Panc1 (cell line): ENCODE results near the gene CD93. TPM values are rescaled to one million over a fixed set of nuclear protein-coding genes. Genes with fewer than 3 reads are reported as not detected.

Experiments used
- ATAC-seq: fragments of 200-7000 bp; cut with Tn5 transposase; 2 replicates; pipeline ENCODE4 v1.9.1; 2020; ENCODE audit warnings: mild to moderate bottlenecking, moderate library complexity
- BruUV-seq: library from RNA; stranded (reverse); fragments of 400-500 nt; replicated peaks from 2 replicates; lab custom pipeline; 2021; lab: Mats Ljungman, UMichigan
- CTCF ChIA-PET: fragments of 300-600 bp; sonication (Branson Sonifier 250); formaldehyde crosslinking; loops from one replicate; lab custom pipeline; 2022; ENCODE audit warnings: antibody characterized with exemption; lab: Charles Lee
- POLR2A ChIA-PET: fragments of 300-600 bp; sonication (Branson Sonifier 250); formaldehyde crosslinking; loops from one replicate; lab custom pipeline; 2022; ENCODE audit warnings: antibody characterized with exemption; lab: Charles Lee
- DNase-seq: peaks from one replicate; pipeline ENCODE4 v3.0.0-alpha.2; 2010; ENCODE audit warnings: low read depth, low spot score
- H3K27ac ChIP-seq: 2 replicates; pipeline ENCODE4 v1.5.1; 2011; ENCODE audit warnings: mild to moderate bottlenecking, low read length, inconsistent platforms
- H3K27me3 ChIP-seq: fragments of 200-500 bp; sonication (Bioruptor generic); 2 replicates; pipeline ENCODE4 v1.6.0; 2014; ENCODE audit warnings: low read length, inconsistent platforms; ENCODE audit not compliant: control insufficient read depth, insufficient read depth
- H3K36me3 ChIP-seq: fragments of 200-500 bp; sonication (Bioruptor generic); 2 replicates; pipeline ENCODE4 v1.5.1; 2014; ENCODE audit warnings: inconsistent platforms, mild to moderate bottlenecking, low read length, moderate library complexity; ENCODE audit not compliant: control insufficient read depth, insufficient read depth
- H3K4me1 ChIP-seq: 2 replicates; pipeline ENCODE4 v1.5.1; 2011; ENCODE audit warnings: inconsistent platforms, mild to moderate bottlenecking, low read length, moderate library complexity; ENCODE audit not compliant: control insufficient read depth, insufficient read depth
- H3K4me3 ChIP-seq, 2 experiments: 2 replicates each; pipeline ENCODE4 v1.5.1; 2011 to 2012; ENCODE audit warnings: low read depth in 2 of 2, low read length in 2 of 2, mild to moderate bottlenecking in 2 of 2, inconsistent platforms in 1 of 2, moderate library complexity in 1 of 2
- H3K9me3 ChIP-seq: fragments of 200-500 bp; sonication (Bioruptor generic); 2 replicates; pipeline ENCODE4 v1.5.1; 2014; ENCODE audit warnings: low read depth, mild to moderate bottlenecking, inconsistent platforms, low read length, moderate library complexity; ENCODE audit not compliant: control insufficient read depth, insufficient read depth
- CTCF ChIP-seq: fragments of 450-650 bp; IDR thresholded peaks from 2 replicates; pipeline ENCODE4 v1.5.1; 2017; ENCODE audit warnings: mild to moderate bottlenecking
- POLR2AphosphoS5 ChIP-seq: IDR thresholded peaks from 2 replicates; pipeline ENCODE4 v1.6.1; 2012; ENCODE audit warnings: mild to moderate bottlenecking, low read depth, low read length, moderate library complexity
- REST ChIP-seq, 2 experiments: IDR thresholded peaks; 2 replicates each; pipeline ENCODE4 v1.6.1; 2011 to 2012; ENCODE audit warnings: low read depth in 2 of 2, control low read depth in 1 of 2, low read length in 1 of 2, mild to moderate bottlenecking in 1 of 2, moderate library complexity in 1 of 2; ENCODE audit not compliant: insufficient read depth in 1 of 2
- SIN3A ChIP-seq: IDR thresholded peaks from 2 replicates; pipeline ENCODE4 v1.6.1; 2012; ENCODE audit warnings: low read depth, mild to moderate bottlenecking, low read length, moderate library complexity, borderline replicate concordance; ENCODE audit not compliant: insufficient read depth
- TCF7L2 ChIP-seq: IDR thresholded peaks from 2 replicates; pipeline ENCODE4 v1.6.1; 2011; ENCODE audit warnings: mild to moderate bottlenecking, low read depth, low read length, inconsistent platforms
- in situ Hi-C: cut with HindIII; loops from 2 replicates; pipeline ENCODE4 v1.10.0; 2016; ENCODE audit warnings: low sequenced_read_pairs, low pct_unique_long_range_greater_than_20kb
- intact Hi-C: fragments of 100-400 bp; cut with micrococcal nuclease; formaldehyde crosslinking; loops from one replicate; pipeline ENCODE4 v1.10.0; 2022; ENCODE audit not compliant: unreplicated experiment
- total RNA-seq: library from RNA; stranded (reverse); gene quantifications from one replicate; pipeline ENCODE4 v1.2.1, GENCODE V29; 2021; ENCODE audit not compliant: unreplicated experiment

Gene CD93
- total RNA-seq, 1 experiment from 2014 or later: 0.10 TPM

- BruUV-seq: no TSS peak
- intact Hi-C loops: no loop called here
- no peaks in the 10 kb centered on the region for H3K36me3 ChIP-seq
- DNase-seq (no peak), ATAC-seq (no peak)
- peaks cover 9% of the 10 kb centered on the region for H3K27me3 ChIP-seq
- no peak for TF ChIP-seq REST (IDR thresholded peaks at IDR 0.05; ENCODE audit: insufficient read depth in 1 of 2, low read depth in 2 of 2, low read length in 1 of 2)
- no peak for TF ChIP-seq SIN3A
- TF ChIP-seq CTCF: no peak
- no peak for TF ChIP-seq POLR2AphosphoS5
- TF ChIP-seq TCF7L2: no peak
- in situ Hi-C loops: no loop called here
- H3K4me1 ChIP-seq: no peaks in the 10 kb centered on the region
- no peak overlapping the region for H3K27ac ChIP-seq
- H3K9me3 ChIP-seq: no peaks in the 10 kb centered on the region
- H3K4me3 ChIP-seq: no peak overlapping the region
- ChIA-PET POLR2A (no interaction called here), CTCF (no interaction called here)
Measured at GRCh38 chr20:23078351-23079015, 7.6 kb downstream of the CD93 start.

- no peak overlapping the region for H3K4me3 ChIP-seq
- in situ Hi-C loops (no loop called here), intact Hi-C loops (no loop called here)
- ATAC-seq (no peak), DNase-seq (no peak)
- H3K9me3 ChIP-seq: no peaks in the 10 kb centered on the region
- BruUV-seq: no TSS peak
- no peaks in the 10 kb centered on the region for H3K4me1 ChIP-seq
- no peak overlapping the region for H3K27ac ChIP-seq
- peaks cover 9% of the 10 kb centered on the region for H3K27me3 ChIP-seq
- ChIA-PET CTCF (no interaction called here), POLR2A (no interaction called here)
- no peak for TF ChIP-seq SIN3A
- no peak for TF ChIP-seq REST (IDR thresholded peaks at IDR 0.05; ENCODE audit: insufficient read depth in 1 of 2, low read depth in 2 of 2, low read length in 1 of 2)
- no peak for TF ChIP-seq CTCF
- TF ChIP-seq TCF7L2: no peak
- no peak for TF ChIP-seq POLR2AphosphoS5
- no peaks in the 10 kb centered on the region for H3K36me3 ChIP-seq
Measured at GRCh38 chr20:23077277-23077676, 8.8 kb downstream of the CD93 start.
